HepG2 (cell line): Measurements from ENCODE around the gene MYO5A. TPM values are rescaled to one million over a fixed set of nuclear protein-coding genes. Genes with fewer than 3 reads are reported as not detected.

Source experiments
- ADNP ChIP-seq: sonication (generic); formaldehyde crosslinking; IDR thresholded peaks from 2 replicates; pipeline ENCODE4 v1.4.0; 2020; ENCODE audit warnings: missing genetic modification reagents
- DMAP1 ChIP-seq: IDR thresholded peaks from 2 replicates; pipeline ENCODE4 v1.6.1; 2016
- ELF4 ChIP-seq: sonication (generic); formaldehyde crosslinking; IDR thresholded peaks from 2 replicates; pipeline ENCODE4 v1.5.0; 2020; ENCODE audit warnings: missing genetic modification reagents, mild to moderate bottlenecking, moderate library complexity, borderline replicate concordance
- EZH2 ChIP-seq: conservative IDR thresholded peaks from 2 replicates; pipeline ENCODE4 v1.6.1; 2012; ENCODE audit warnings: mild to moderate bottlenecking, low read depth, low read length, moderate library complexity
- FOXK1 ChIP-seq: sonication (generic); formaldehyde crosslinking; IDR thresholded peaks from 2 replicates; pipeline ENCODE4 v1.4.0; 2020; ENCODE audit warnings: low read depth, missing genetic modification reagents, borderline replicate concordance
- GTF2F1 ChIP-seq: fragments of 150-350 bp; IDR thresholded peaks from 2 replicates; pipeline ENCODE4 v1.6.1; 2014; ENCODE audit warnings: low read length
- GTF3A ChIP-seq: sonication (generic); formaldehyde crosslinking; conservative IDR thresholded peaks from 2 replicates; pipeline ENCODE4 v1.4.0; 2020; ENCODE audit warnings: mild to moderate bottlenecking, missing genetic modification reagents
- HHEX ChIP-seq: IDR thresholded peaks from 2 replicates; pipeline ENCODE4 v1.6.1; 2016; ENCODE audit warnings: control low read depth
- ISX ChIP-seq: sonication (generic); formaldehyde crosslinking; conservative IDR thresholded peaks from 2 replicates; pipeline ENCODE4 v1.5.0; 2020; ENCODE audit warnings: missing genetic modification reagents
- KMT2B ChIP-seq: IDR thresholded peaks from 2 replicates; pipeline ENCODE4 v1.6.1; 2016; ENCODE audit warnings: missing genetic modification reagents, missing compliant biosample characterization
- MEF2D ChIP-seq: sonication (generic); formaldehyde crosslinking; IDR thresholded peaks from 2 replicates; pipeline ENCODE4 v1.5.1; 2020; ENCODE audit warnings: mild to moderate bottlenecking, missing genetic modification reagents
- MXD1 ChIP-seq: sonication (generic); formaldehyde crosslinking; IDR thresholded peaks from 2 replicates; pipeline ENCODE4 v1.4.0; 2020; ENCODE audit warnings: mild to moderate bottlenecking, missing genetic modification reagents
- NFE2L2 ChIP-seq: fragments of 150-350 bp; IDR thresholded peaks from 2 replicates; pipeline ENCODE4 v1.6.1; 2014; ENCODE audit warnings: low read length
- PHB2 ChIP-seq: fragments of 450-650 bp; IDR thresholded peaks from 2 replicates; pipeline ENCODE4 v1.6.1; 2018; ENCODE audit not compliant: partially characterized antibody
- PRMT3 ChIP-seq: sonication (generic); formaldehyde crosslinking; IDR thresholded peaks from 2 replicates; pipeline ENCODE4 v1.8.1; 2022; ENCODE audit warnings: low read depth, mild to moderate bottlenecking, moderate library complexity, missing genetic modification reagents, borderline replicate concordance
- SKIL ChIP-seq: sonication (generic); formaldehyde crosslinking; IDR thresholded peaks from 2 replicates; pipeline ENCODE4 v1.8.0; 2022; ENCODE audit warnings: missing genetic modification reagents, mild to moderate bottlenecking, moderate library complexity, borderline replicate concordance
- SMAD3 ChIP-seq: sonication (generic); formaldehyde crosslinking; IDR thresholded peaks from 2 replicates; pipeline ENCODE4 v1.4.0; 2020; ENCODE audit warnings: missing genetic modification reagents
- TCF7 ChIP-seq: sonication (generic); IDR thresholded peaks from 2 replicates; pipeline ENCODE4 v1.6.1; 2016; ENCODE audit warnings: antibody characterized with exemption, low read depth
- THAP7 ChIP-seq: sonication (generic); formaldehyde crosslinking; IDR thresholded peaks from 2 replicates; pipeline ENCODE4 v1.8.1; 2023; ENCODE audit warnings: mild to moderate bottlenecking, missing genetic modification reagents
- TMF1 ChIP-seq: sonication (generic); formaldehyde crosslinking; IDR thresholded peaks from 2 replicates; pipeline ENCODE4 v1.8.1; 2022; ENCODE audit warnings: low read depth, missing genetic modification reagents
- ZBTB7A ChIP-seq: sonication (generic); formaldehyde crosslinking; IDR thresholded peaks from 2 replicates; pipeline ENCODE4 v1.8.0; 2022; ENCODE audit warnings: mild to moderate bottlenecking, missing genetic modification reagents
- ZFY ChIP-seq: sonication (generic); formaldehyde crosslinking; IDR thresholded peaks from 2 replicates; pipeline ENCODE4 v1.4.0; 2020; ENCODE audit warnings: missing genetic modification reagents
- ZNF230 ChIP-seq: sonication (generic); formaldehyde crosslinking; IDR thresholded peaks from 2 replicates; pipeline ENCODE4 v1.4.0; 2020; ENCODE audit warnings: mild to moderate bottlenecking, missing genetic modification reagents
- ZNF24 ChIP-seq: fragments of 450-650 bp; IDR thresholded peaks from 2 replicates; pipeline ENCODE4 v1.6.1; 2017; ENCODE audit warnings: antibody characterized with exemption, mild to moderate bottlenecking
- ZNF468 ChIP-seq: sonication (generic); formaldehyde crosslinking; IDR thresholded peaks from 2 replicates; pipeline ENCODE4 v1.8.0; 2022; ENCODE audit warnings: mild to moderate bottlenecking, moderate library complexity, missing genetic modification reagents
- ZNF670 ChIP-seq: sonication (generic); formaldehyde crosslinking; IDR thresholded peaks from 2 replicates; pipeline ENCODE4 v1.8.0; 2022; ENCODE audit warnings: mild to moderate bottlenecking, missing genetic modification reagents, borderline replicate concordance
- ZNF724P ChIP-seq: sonication (generic); formaldehyde crosslinking; IDR thresholded peaks from 2 replicates; pipeline ENCODE4 v1.8.0; 2022; ENCODE audit warnings: missing genetic modification reagents, borderline replicate concordance
- ZNF781 ChIP-seq: sonication (generic); formaldehyde crosslinking; IDR thresholded peaks from 2 replicates; pipeline ENCODE4 v1.5.1; 2020; ENCODE audit warnings: borderline replicate concordance, mild to moderate bottlenecking, missing genetic modification reagents; ENCODE audit errors: not compliant biosample characterization
- ZNF782 ChIP-seq: sonication (generic); formaldehyde crosslinking; IDR thresholded peaks from 2 replicates; pipeline ENCODE4 v1.4.0; 2020; ENCODE audit warnings: missing genetic modification reagents, mild to moderate bottlenecking, borderline replicate concordance
- polyA plus RNA-seq, 8 experiments: library from polyadenylated mRNA; depleted of rRNA in 3 of 8; stranded (reverse) in 7 of 8; unstranded in 1 of 8; fragments of >200 nt; fragmentation: Illumina TruSeq in 4 of 8; extraction: Trizol in 4 of 8; gene quantifications; 2 replicates each; pipeline versions ENCODE4 v1.2.1 to v1.2.3, GENCODE V29; 2011 to 2016; ENCODE audit warnings: low read depth in 4 of 8, missing spikeins in 1 of 8, mixed read lengths in 1 of 8; ENCODE audit not compliant: insufficient read depth in 1 of 8
- total RNA-seq, 5 experiments: library from RNA; depleted of rRNA; stranded (reverse); fragments of >200 nt; fragmentation: Illumina TruSeq; extraction: Trizol; gene quantifications; 2 replicates each; pipeline ENCODE4 v1.2.3, GENCODE V29; 2016; ENCODE audit warnings: low read depth in 1 of 5

Gene MYO5A
- total and polyA plus RNA-seq, 2 of the 13 experiments (the other 11 are each of a cell fraction or from before 2014, with no cell fraction given): 2.8 to 4.8 TPM

- TF ChIP-seq THAP7 (CRISPR knock-in tag) (peak; percentile 41), GTF3A (no peak), FOXK1 (CRISPR knock-in tag) (peak; percentile 68; the same call in 1 of the 2 replicates), ZNF782 (CRISPR knock-in tag) (no peak), KMT2B (CRISPR knock-in tag) (peak; percentile 85), ZNF781 (CRISPR knock-in tag) (no peak), ZNF724P (peak; percentile 88), ZBTB7A (no peak), TCF7 (peak; percentile 95), ZNF230 (CRISPR knock-in tag) (no peak), SMAD3 (CRISPR knock-in tag) (no peak; the same call in 1 of the 2 replicates), ZNF670 (peak; percentile 52; the same call in 1 of the 2 replicates), ADNP (CRISPR knock-in tag) (0 out of 2 replicates have a peak, but pooled peaks have one; percentile 31), HHEX (CRISPR knock-in tag) (no peak), MEF2D (CRISPR knock-in tag) (no peak; the same call in 1 of the 2 replicates), ELF4 (CRISPR knock-in tag) (peak; percentile 60; the same call in 1 of the 2 replicates), ZNF24 (no peak), DMAP1 (CRISPR knock-in tag) (peak; percentile 78; the same call in 1 of the 2 replicates), GTF2F1 (no peak), ZNF468 (CRISPR knock-in tag) (no peak), EZH2 (no peak), PHB2 (no peak), MXD1 (CRISPR knock-in tag) (no peak), ZFY (CRISPR knock-in tag) (peak; percentile 96), TMF1 (peak; percentile 91), ISX (0 out of 2 replicates have a peak, but pooled peaks have one; percentile 75), SKIL (CRISPR knock-in tag) (0 out of 2 replicates have a peak, but pooled peaks have one; percentile 43), PRMT3 (no peak), NFE2L2 (no peak)
Observed at GRCh38 chr15:52568601-52569585, 40.2 kb upstream of the MYO5A start, which contains the start of gene ARPP19 (continued).
